Tibial nerve (tissue), 4 donors: ENCODE measurements around the gene SNRK.

Experiments used
- EP300 ChIP-seq, 2 donors: sonication (generic); formaldehyde crosslinking; IDR thresholded peaks; one replicate each; pipeline ENCODE4 v1.6.1; 2017; ENCODE audit warnings: antibody characterized with exemption in 2 of 2, mild to moderate bottlenecking in 1 of 2
- POLR2A ChIP-seq, 2 donors: fragments of 450-650 bp; IDR thresholded peaks; one replicate each; pipeline ENCODE4 v1.6.1; 2017; ENCODE audit warnings: antibody characterized with exemption in 2 of 2, mild to moderate bottlenecking in 2 of 2, moderate library complexity in 2 of 2
- TF ChIP-seq, protein P1 (sequence below), 5 experiments: fragments of 200-600 bp in 3 of 5; fragments of 450-650 bp in 2 of 5; sonication (generic) in 3 of 5; IDR thresholded peaks; one replicate each; pipeline ENCODE4 v1.5.1; 2016 to 2019; ENCODE audit warnings: antibody characterized with exemption in 5 of 5, mild to moderate bottlenecking in 3 of 5, moderate library complexity in 2 of 5

DNA sequence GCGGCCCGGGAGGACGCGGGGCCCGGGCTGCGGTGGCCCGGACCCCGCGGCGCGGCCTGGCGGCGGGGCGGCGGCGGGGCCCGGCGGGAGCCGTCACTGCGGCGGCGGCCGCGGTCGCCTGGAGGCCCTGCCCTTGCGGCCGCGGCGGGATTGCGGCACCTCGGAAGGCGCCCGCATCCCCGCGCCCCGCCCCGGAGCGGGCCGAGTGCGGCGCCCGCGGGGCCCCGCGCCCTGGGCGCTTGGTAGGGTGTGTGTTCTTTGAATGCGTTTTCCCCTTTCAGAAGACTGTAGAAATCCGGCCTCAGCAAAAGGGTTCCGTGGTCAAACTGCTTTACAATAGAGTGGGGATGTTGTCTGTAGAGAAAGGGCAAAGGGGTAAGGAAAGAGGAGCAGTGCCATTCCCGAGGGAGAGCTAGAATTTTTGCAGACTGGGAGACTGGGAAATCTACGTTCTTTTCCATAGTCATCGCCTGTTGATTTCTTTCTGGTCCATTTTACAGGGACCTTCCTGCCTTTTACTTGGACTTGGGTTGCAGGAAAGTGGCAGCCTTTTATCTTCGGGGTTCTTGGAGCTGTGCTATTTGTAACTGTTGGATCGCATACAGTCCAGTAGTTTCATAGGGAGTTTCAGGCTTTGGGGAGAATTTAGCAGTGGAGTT lies 630 bp downstream of the SNRK start:
- TF ChIP-seq, protein P1, sequence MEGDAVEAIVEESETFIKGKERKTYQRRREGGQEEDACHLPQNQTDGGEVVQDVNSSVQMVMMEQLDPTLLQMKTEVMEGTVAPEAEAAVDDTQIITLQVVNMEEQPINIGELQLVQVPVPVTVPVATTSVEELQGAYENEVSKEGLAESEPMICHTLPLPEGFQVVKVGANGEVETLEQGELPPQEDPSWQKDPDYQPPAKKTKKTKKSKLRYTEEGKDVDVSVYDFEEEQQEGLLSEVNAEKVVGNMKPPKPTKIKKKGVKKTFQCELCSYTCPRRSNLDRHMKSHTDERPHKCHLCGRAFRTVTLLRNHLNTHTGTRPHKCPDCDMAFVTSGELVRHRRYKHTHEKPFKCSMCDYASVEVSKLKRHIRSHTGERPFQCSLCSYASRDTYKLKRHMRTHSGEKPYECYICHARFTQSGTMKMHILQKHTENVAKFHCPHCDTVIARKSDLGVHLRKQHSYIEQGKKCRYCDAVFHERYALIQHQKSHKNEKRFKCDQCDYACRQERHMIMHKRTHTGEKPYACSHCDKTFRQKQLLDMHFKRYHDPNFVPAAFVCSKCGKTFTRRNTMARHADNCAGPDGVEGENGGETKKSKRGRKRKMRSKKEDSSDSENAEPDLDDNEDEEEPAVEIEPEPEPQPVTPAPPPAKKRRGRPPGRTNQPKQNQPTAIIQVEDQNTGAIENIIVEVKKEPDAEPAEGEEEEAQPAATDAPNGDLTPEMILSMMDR (IDR thresholded peaks at IDR 0.05), result no peak
- TF ChIP-seq EP300 (IDR thresholded peaks at IDR 0.05) (no peak), POLR2A (IDR thresholded peaks at IDR 0.05) (no peak)
